GM18861 (cell line): Measurements from ENCODE around the gene MAP4K5.
A peak's percentile ranks its signal among the peaks of the same experiment; 100 is the strongest.

Experiments
- ATAC-seq: cut with Tn5 transposase; IDR thresholded peaks from one replicate; pipeline ENCODE4 v1.9.1; 2021; ENCODE audit not compliant: unreplicated experiment

Gene MAP4K5

GRCh38 chr14:50403419-50403818 is 128.9 kb downstream of the MAP4K5 start:
- no peak for ATAC-seq

GRCh38 chr14:50402965-50403364 is 129.4 kb downstream of the MAP4K5 start:
- no peak for ATAC-seq

GRCh38 chr14:50400461-50400860 is 131.9 kb downstream of the MAP4K5 start:
- no peak for ATAC-seq

GRCh38 chr14:50399251-50400032 is 132.9 kb downstream of the MAP4K5 start:
- no peak for ATAC-seq

GRCh38 chr14:50398189-50398580 is 134.2 kb downstream of the MAP4K5 start:
- no peak for ATAC-seq

GRCh38 chr14:50397390-50398188 is 134.8 kb downstream of the MAP4K5 start:
- no peak for ATAC-seq

- peak; percentile 37 for ATAC-seq
Measured at GRCh38 chr14:50396631-50397389, 135.6 kb downstream of the MAP4K5 start, which contains the start of gene CDKL1. Gene CDKL1, minus strand, starts transcription at chr14:50396881. Its CDS starts 1,013 bp downstream, at chr14:50395868.

- no peak for ATAC-seq
Measured at GRCh38 chr14:50395448-50395847, 136.9 kb downstream of the MAP4K5 start.

- ATAC-seq = no peak
Measured at GRCh38 chr14:50394713-50395112, 137.7 kb downstream of the MAP4K5 start.

- no peak for ATAC-seq
Measured at GRCh38 chr14:50389668-50390441, 142.5 kb downstream of the MAP4K5 start.

GRCh38 chr14:50388256-50388931 is 144.0 kb downstream of the MAP4K5 start:
- no peak for ATAC-seq

GRCh38 chr14:50387548-50387947 is 144.8 kb downstream of the MAP4K5 start:
- no peak for ATAC-seq

- no peak for ATAC-seq
Measured at GRCh38 chr14:50383618-50384225, 148.6 kb downstream of the MAP4K5 start.

GRCh38 chr14:50381823-50382287 is 150.5 kb downstream of the MAP4K5 start:
- no peak for ATAC-seq

GRCh38 chr14:50381008-50381407 is 151.4 kb downstream of the MAP4K5 start:
- no peak for ATAC-seq

- no peak for ATAC-seq
Measured at GRCh38 chr14:50380455-50380854, 151.9 kb downstream of the MAP4K5 start.

GRCh38 chr14:50379563-50379962 is 152.8 kb downstream of the MAP4K5 start:
- no peak for ATAC-seq

GRCh38 chr14:50377550-50378085 is 154.8 kb downstream of the MAP4K5 start:
- no peak for ATAC-seq

GRCh38 chr14:50375760-50376159 is 156.6 kb downstream of the MAP4K5 start:
- no peak for ATAC-seq
